ENCODE measurements around the gene GLMN. TPM values are rescaled to one million over a fixed set of nuclear protein-coding genes. Genes with fewer than 3 reads are reported as not detected.

The GLMN gene
- total and polyA plus RNA-seq, 2 of the 13 experiments (the other 11 are each of a cell fraction or from before 2014, with no cell fraction given): 5.9 to 18.4 TPM

GRCh38 chr1:92274939-92275338 is 23.8 kb downstream of the GLMN start:
- ATAC-seq (no peak), DNase-seq (ENCODE audit: low spot score) (no peak)
- WGBS (ENCODE audit: low lambda C conversion rate): 97% methylated on average over 1 of the region's 1 CpG

DNA sequence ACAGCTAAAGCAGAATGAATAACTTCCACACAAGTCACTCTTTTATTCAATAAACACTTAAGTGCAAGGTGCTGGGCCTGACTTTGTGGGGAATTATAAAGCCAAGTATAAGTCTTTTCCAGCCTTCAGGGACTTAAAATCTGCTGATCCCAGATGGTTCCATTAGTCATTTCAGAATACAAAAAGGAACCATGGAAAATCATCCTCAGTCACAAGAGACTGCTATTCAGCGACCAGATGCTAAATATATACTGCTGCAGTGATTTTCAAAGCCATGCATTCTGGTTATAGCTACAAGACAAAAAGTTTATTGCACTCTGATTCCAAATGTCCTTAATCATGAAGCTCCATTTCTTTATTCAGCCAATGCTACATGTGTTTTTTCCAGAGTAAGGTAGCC is 25.7 kb downstream of the GLMN start:
- Histone ChIP-seq H3K4me2 (ENCODE audit: low read depth, low read length) (no peak overlapping the region), H2AFZ (ENCODE audit: low read length) (no peak overlapping the region), H3K4me1 (ENCODE audit: insufficient read depth, low read length) (no peaks in the 10 kb centered on the region), H3K27ac (ENCODE audit: extremely low read length, insufficient read depth, low read length) (no peak overlapping the region), H3K9ac (ENCODE audit: insufficient read depth, low read depth, low read length) (no peak overlapping the region), H3K79me2 (ENCODE audit: insufficient read depth, low read length) (no peaks in the 10 kb centered on the region), H3K9me3 (ENCODE audit: low read length) (no peaks in the 10 kb centered on the region), H3K27me3 (ENCODE audit: control insufficient read depth in 1 of 2, insufficient read depth in 2 of 2, low read length in 2 of 2) (no peaks in the 10 kb centered on the region), H3K36me3 (replicated peaks in 1 of 2; ENCODE audit: control insufficient read depth in 1 of 2, insufficient read depth in 2 of 2, low read length in 2 of 2) (peaks cover 7 to 31% of the 10 kb centered on the region in 2 experiments), H4K20me1 (ENCODE audit: insufficient read depth, low read length) (no peaks in the 10 kb centered on the region), H3K4me3 (replicated peaks in 1 of 3; ENCODE audit: insufficient read depth in 1 of 3, low read depth in 2 of 3, low read length in 3 of 3) (no peak overlapping the region)
- FAIRE-seq (no peak), DNase-seq (ENCODE audit: low spot score) (no peak), ATAC-seq (no peak)
- ChIA-PET CTCF (ENCODE audit: low intra/inter-chr PET ratio, low total read pairs) (no interaction called here), POLR2A (no interaction called here)
- intact Hi-C loops (cut with micrococcal nuclease; ENCODE audit: unreplicated experiment) (no loop called here), in situ Hi-C loops (cut with HindIII; ENCODE audit: extremely low pct_ligation_motif_present, low pct_unique_long_range_greater_than_20kb) (no loop called here)
- BruUV-seq (replicated peaks): no TSS peak
- WGBS (ENCODE audit: low lambda C conversion rate): 100% methylated on average over 1 of the region's 1 CpG
- TF ChIP-seq, protein P1, sequence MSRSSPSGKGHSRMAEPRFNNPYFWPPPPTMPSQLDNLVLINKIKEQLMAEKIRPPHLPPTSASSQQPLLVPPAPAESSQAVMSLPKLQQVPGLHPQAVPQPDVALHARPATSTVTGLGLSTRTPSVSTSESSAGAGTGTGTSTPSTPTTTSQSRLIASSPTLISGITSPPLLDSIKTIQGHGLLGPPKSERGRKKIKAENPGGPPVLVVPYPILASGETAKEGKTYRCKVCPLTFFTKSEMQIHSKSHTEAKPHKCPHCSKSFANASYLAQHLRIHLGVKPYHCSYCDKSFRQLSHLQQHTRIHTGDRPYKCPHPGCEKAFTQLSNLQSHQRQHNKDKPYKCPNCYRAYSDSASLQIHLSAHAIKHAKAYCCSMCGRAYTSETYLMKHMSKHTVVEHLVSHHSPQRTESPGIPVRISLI (CRISPR knock-in tag; IDR thresholded peaks at IDR 0.05; ENCODE audit: borderline replicate concordance): no peak
- TF ChIP-seq RFX1 (IDR thresholded peaks at IDR 0.05) (no peak), MTF1 (CRISPR knock-in tag; IDR thresholded peaks at IDR 0.05) (no peak), NCOA1 (CRISPR knock-in tag; IDR thresholded peaks at IDR 0.05) (no peak), HNRNPH1 (optimal IDR thresholded peaks at IDR 0.05; ENCODE audit: low read depth, low read length) (no peak), ONECUT2 (CRISPR knock-in tag; IDR thresholded peaks at IDR 0.05) (no peak)
- TF ChIP-seq, protein P2, sequence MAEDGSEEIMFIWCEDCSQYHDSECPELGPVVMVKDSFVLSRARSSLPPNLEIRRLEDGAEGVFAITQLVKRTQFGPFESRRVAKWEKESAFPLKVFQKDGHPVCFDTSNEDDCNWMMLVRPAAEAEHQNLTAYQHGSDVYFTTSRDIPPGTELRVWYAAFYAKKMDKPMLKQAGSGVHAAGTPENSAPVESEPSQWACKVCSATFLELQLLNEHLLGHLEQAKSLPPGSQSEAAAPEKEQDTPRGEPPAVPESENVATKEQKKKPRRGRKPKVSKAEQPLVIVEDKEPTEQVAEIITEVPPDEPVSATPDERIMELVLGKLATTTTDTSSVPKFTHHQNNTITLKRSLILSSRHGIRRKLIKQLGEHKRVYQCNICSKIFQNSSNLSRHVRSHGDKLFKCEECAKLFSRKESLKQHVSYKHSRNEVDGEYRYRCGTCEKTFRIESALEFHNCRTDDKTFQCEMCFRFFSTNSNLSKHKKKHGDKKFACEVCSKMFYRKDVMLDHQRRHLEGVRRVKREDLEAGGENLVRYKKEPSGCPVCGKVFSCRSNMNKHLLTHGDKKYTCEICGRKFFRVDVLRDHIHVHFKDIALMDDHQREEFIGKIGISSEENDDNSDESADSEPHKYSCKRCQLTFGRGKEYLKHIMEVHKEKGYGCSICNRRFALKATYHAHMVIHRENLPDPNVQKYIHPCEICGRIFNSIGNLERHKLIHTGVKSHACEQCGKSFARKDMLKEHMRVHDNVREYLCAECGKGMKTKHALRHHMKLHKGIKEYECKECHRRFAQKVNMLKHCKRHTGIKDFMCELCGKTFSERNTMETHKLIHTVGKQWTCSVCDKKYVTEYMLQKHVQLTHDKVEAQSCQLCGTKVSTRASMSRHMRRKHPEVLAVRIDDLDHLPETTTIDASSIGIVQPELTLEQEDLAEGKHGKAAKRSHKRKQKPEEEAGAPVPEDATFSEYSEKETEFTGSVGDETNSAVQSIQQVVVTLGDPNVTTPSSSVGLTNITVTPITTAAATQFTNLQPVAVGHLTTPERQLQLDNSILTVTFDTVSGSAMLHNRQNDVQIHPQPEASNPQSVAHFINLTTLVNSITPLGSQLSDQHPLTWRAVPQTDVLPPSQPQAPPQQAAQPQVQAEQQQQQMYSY (CRISPR knock-in tag; IDR thresholded peaks at IDR 0.05): no peak

More at GRCh38 chr1:92274939-92275338, 23.8 kb downstream of the GLMN start:
- ChIA-PET POLR2A (no interaction called here), CTCF (ENCODE audit: low intra/inter-chr PET ratio, low total read pairs) (no interaction called here)
- no peak overlapping the region for H3K27ac ChIP-seq (ENCODE audit: extremely low read length, insufficient read depth, low read length)
- no peak overlapping the region for H2AFZ ChIP-seq (ENCODE audit: low read length)
- no peak for FAIRE-seq
- in situ Hi-C loops (cut with HindIII; ENCODE audit: extremely low pct_ligation_motif_present, low pct_unique_long_range_greater_than_20kb): no loop called here
- H3K36me3 ChIP-seq (replicated peaks in 1 of 2; ENCODE audit: control insufficient read depth in 1 of 2, insufficient read depth in 2 of 2, low read length in 2 of 2): peaks cover 8 to 35% of the 10 kb centered on the region in 2 experiments
- H3K9ac ChIP-seq (ENCODE audit: insufficient read depth, low read depth, low read length): no peak overlapping the region
- no TSS peak for BruUV-seq (replicated peaks)
- H3K9me3 ChIP-seq (ENCODE audit: low read length): no peaks in the 10 kb centered on the region
- H3K4me1 ChIP-seq (ENCODE audit: insufficient read depth, low read length): no peaks in the 10 kb centered on the region
- intact Hi-C loops (cut with micrococcal nuclease; ENCODE audit: unreplicated experiment): no loop called here
- no peaks in the 10 kb centered on the region for H3K27me3 ChIP-seq (ENCODE audit: control insufficient read depth in 1 of 2, insufficient read depth in 2 of 2, low read length in 2 of 2)
- TF ChIP-seq, protein P3, sequence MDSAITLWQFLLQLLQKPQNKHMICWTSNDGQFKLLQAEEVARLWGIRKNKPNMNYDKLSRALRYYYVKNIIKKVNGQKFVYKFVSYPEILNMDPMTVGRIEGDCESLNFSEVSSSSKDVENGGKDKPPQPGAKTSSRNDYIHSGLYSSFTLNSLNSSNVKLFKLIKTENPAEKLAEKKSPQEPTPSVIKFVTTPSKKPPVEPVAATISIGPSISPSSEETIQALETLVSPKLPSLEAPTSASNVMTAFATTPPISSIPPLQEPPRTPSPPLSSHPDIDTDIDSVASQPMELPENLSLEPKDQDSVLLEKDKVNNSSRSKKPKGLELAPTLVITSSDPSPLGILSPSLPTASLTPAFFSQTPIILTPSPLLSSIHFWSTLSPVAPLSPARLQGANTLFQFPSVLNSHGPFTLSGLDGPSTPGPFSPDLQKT (CRISPR knock-in tag; IDR thresholded peaks at IDR 0.05; ENCODE audit: borderline replicate concordance): no peak
- TF ChIP-seq ZKSCAN1 (IDR thresholded peaks at IDR 0.05; ENCODE audit: low read length): no peak
- no peaks in the 10 kb centered on the region for H3K79me2 ChIP-seq (ENCODE audit: insufficient read depth, low read length)
- H3K4me3 ChIP-seq (replicated peaks in 1 of 3; ENCODE audit: insufficient read depth in 1 of 3, low read depth in 2 of 3, low read length in 3 of 3): no peak overlapping the region
- no peak overlapping the region for H3K4me2 ChIP-seq (ENCODE audit: low read depth, low read length)
- no peaks in the 10 kb centered on the region for H4K20me1 ChIP-seq (ENCODE audit: insufficient read depth, low read length)
